CD4-positive, alpha-beta T cell treated with Interleukin-1 beta for 1 hour (primary cell): ENCODE measurements around the gene KMT2E.
"Not testable (repeated sequence)": the region's sequence is repeated elsewhere in the genome, so short reads cannot be mapped to it uniquely, and the experiment has no call there.

Experiments
- DNase-seq, 2 donors: peaks; one replicate each; pipeline ENCODE4 v3.0.0-alpha.2; 2020 to 2022

The KMT2E gene

GRCh38 chr7:104983578-104984539, 30.1 kb upstream of the KMT2E start:
- peak; percentile 86 to 87 for DNase-seq

GRCh38 chr7:104984585-104985258, 29.3 kb upstream of the KMT2E start:
- DNase-seq: no peak

GRCh38 chr7:104985259-104985617, 28.8 kb upstream of the KMT2E start:
- no peak for DNase-seq

- DNase-seq: no peak
Observed at GRCh38 chr7:104986628-104987259, 27.3 kb upstream of the KMT2E start.

GRCh38 chr7:104987403-104987802, 26.6 kb upstream of the KMT2E start:
- DNase-seq: not testable (repeated sequence)

- DNase-seq: no peak
Observed at GRCh38 chr7:104990983-104991382, 23.0 kb upstream of the KMT2E start.

- DNase-seq: no peak
Observed at GRCh38 chr7:104992306-104992705, 21.7 kb upstream of the KMT2E start.

- no peak for DNase-seq
Observed at GRCh38 chr7:104993217-104993862, 20.7 kb upstream of the KMT2E start.

GRCh38 chr7:104998040-104998752, 15.8 kb upstream of the KMT2E start:
- DNase-seq: no peak

GRCh38 chr7:105000200-105000599, 13.8 kb upstream of the KMT2E start:
- DNase-seq: no peak

GRCh38 chr7:105000927-105001336, 13.1 kb upstream of the KMT2E start:
- no peak for DNase-seq

GRCh38 chr7:105001652-105002184, 12.3 kb upstream of the KMT2E start:
- DNase-seq: no peak

- no peak for DNase-seq
Observed at GRCh38 chr7:105003275-105003674, 10.7 kb upstream of the KMT2E start.

GRCh38 chr7:105003872-105004510, 10.0 kb upstream of the KMT2E start:
- no peak for DNase-seq

- not testable (repeated sequence) for DNase-seq
Observed at GRCh38 chr7:105005006-105005405, 9.0 kb upstream of the KMT2E start.

GRCh38 chr7:105005486-105005885, 8.5 kb upstream of the KMT2E start:
- not testable (repeated sequence) for DNase-seq

GRCh38 chr7:105006367-105007136, 7.5 kb upstream of the KMT2E start:
- DNase-seq: no peak

GRCh38 chr7:105007298-105007697, 6.7 kb upstream of the KMT2E start:
- DNase-seq: no peak

GRCh38 chr7:105009667-105010503, 4.1 kb upstream of the KMT2E start:
- no peak for DNase-seq
